Stimulated activated CD4-positive, alpha-beta T cell treated with anti-CD3 and anti-CD28 coated beads, Interleukin-12 subunit alpha, Interleukin-12 subunit beta, amount 100 ng/mL, for 48 hours (primary cell): ENCODE results near the gene RNF39.
"Not testable (repeated sequence)": the region's sequence is repeated elsewhere in the genome, so short reads cannot be mapped to it uniquely, and the experiment has no call there.

Experiments used
- DNase-seq, 3 donors: peaks; one replicate each; pipeline ENCODE4 v3.0.0-alpha.2; 2020; ENCODE audit warnings: low read depth in 2 of 3, low spot score in 1 of 3

RNF39 gene, protein sequence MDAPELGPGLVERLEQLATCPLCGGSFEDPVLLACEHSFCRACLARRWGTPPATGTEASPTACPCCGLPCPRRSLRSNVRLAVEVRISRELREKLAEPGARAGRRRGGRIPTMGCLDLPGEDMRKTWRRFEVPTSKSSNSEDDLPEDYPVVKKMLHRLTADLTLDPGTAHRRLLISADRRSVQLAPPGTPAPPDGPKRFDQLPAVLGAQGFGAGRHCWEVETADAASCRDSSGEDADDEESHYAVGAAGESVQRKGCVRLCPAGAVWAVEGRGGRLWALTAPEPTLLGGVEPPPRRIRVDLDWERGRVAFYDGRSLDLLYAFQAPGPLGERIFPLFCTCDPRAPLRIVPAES

DNA sequence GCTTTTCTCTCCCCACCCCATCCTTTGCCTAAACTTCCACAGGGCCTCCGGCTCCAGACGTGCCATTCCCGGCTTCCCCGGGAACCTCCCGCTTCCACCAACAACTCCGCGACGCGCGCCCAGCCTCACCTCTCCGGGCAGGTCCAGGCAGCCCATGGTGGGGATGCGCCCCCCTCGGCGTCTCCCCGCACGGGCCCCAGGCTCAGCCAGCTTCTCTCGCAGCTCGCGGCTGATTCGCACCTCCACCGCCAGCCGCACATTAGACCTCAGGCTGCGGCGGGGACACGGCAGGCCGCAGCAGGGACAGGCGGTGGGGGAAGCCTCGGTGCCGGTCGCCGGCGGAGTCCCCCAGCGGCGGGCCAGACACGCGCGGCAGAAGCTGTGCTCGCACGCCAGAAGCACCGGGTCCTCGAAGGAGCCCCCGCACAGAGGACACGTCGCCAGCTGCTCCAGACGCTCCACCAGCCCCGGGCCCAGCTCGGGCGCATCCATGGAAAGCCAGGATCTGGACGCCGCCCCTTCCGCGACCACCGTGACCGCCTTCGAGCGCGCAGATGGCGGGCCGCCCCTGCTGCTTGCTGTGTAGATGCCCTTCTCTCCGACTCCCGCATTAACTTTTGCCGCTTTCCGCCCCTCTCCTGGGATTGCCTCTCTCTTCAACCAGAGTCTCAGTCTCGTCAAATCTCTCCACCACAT lies at the start of gene RNF39:
Gene RNF39, minus strand, starts transcription at position 676 of the 696 bp plus-strand sequence. Its CDS starts 184 bp downstream, at position 492.
- DNase-seq = no peak

GRCh38 chr6:30122515-30122914 lies 46.9 kb upstream of the RNF39 start:
- DNase-seq = no peak

DNA sequence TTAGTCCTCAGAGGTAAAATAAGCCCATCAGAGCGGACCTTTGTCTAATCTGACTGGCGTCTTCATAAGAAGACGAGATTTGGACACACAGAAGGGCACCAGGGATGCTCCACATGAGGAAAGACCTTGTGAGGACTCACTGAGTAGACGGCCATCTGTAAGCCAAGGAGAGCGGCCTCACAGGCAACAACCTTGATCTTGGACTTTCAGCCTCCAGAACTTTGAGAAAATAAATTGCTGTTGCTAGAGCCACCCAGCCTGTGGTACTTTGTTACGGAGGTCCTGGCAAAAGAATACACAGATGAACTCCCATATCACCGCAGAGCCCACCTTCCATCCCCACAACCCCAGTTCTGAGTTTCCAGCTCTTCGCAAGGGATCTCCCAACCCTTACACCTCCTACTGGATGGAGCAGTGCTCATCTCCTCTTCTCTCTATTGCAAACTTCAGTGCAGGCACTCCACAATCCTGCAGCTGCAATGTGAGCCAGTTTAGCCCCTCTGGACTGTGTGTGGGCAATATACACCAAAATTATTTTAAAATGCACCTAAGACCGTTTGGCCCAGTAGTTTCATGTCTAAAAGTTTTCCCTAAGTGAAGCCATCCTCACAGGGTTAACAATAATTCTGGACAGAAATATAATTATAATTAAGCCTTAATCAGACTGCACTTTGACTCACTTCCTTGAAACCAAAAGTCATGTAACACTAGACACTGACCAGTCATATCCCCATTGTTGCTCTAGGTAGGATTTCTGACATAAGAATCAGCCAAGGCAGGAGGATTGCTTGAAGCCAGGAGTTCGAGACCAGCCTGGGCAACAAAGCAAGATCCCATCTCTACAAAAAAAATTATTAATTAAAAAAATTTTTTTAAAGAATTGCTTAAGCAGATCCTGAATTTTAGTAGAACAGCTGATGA lies 46.1 kb upstream of the RNF39 start:
- DNase-seq = no peak

DNA sequence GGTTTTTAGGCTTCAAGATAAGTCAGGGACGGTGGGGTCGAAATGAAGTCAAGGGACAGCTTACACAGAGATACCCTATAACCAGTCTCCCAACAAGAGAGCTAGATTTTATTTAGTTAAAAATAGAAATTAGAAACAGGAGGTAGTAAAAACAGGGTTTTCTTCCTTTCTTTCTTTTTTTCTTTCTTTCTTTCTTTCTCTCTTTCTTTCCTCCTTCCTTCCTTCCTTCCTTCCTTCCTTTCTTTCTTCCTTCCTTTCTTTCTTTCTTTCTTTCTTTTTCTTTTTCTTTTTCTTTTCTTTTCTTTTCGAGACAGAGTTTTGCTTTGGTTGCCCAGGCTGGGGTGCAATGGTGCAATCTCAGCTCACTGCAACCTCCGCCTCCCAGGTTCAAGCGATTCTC lies 43.1 kb upstream of the RNF39 start:
- DNase-seq = not testable (repeated sequence)

- no peak for DNase-seq
Observed at GRCh38 chr6:30116724-30117123, 41.2 kb upstream of the RNF39 start.

DNA sequence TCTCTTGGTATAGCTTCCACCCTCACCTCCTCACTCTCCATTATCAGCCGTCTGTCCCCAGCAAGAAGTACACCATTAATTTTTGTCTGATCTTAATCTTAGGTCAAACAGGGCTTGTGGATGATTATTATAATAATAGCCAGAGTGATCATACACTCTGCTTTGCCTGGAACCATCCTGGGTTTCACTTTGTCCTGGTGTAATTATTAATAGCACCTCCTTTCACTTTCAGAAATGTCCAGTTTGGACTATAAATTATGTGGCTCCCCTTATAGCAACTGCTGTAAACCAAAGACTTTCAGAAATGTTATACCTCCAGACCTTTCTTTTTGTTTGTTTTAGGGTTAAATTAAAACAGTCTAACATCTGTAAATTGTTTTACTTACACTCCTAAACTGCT lies 38.3 kb upstream of the RNF39 start:
- DNase-seq = no peak

DNA sequence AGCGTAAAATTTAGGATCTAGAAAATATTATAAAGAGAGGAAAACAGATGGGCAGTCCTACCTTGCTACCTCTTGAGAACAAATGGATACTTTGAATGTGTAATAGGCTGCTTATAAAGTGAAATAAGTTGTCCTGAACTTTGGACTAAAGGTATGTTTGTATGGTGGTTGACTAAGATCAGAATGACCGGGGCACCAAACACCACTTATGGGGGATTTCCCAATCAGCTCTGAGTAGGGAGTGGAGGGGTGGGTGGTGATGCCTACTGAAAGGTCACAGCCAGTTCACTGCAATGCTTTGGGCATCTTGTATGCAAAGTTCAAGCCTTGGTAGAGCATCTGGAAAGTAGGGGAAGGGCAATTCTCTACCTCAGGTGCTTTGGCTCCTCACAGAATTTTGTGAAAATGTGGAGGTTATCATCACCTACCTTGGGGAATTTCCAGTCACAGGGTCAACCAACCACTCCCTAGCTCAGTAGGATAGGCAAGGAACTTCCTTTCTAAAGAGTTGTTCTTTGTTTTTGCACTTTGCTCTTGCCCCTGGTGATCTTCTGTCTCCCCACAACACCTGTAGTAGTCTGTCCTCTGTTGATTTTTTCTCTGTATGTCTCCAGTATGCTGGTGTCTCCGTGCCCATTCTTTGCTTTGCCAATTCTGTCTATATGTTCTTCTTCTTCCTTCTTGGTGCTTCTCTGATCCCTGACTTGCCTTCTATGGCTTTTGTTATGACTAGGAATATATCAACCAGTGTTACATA lies 37.6 kb upstream of the RNF39 start, which contains the start of gene TRIM31:
Gene TRIM31, minus strand, starts transcription at position 88 of the 757 bp plus-strand sequence. CDS start 285 bp downstream, outside the sequence.
- no peak for DNase-seq

- DNase-seq = no peak
Observed at GRCh38 chr6:30112402-30112994, 36.9 kb upstream of the RNF39 start.

DNA sequence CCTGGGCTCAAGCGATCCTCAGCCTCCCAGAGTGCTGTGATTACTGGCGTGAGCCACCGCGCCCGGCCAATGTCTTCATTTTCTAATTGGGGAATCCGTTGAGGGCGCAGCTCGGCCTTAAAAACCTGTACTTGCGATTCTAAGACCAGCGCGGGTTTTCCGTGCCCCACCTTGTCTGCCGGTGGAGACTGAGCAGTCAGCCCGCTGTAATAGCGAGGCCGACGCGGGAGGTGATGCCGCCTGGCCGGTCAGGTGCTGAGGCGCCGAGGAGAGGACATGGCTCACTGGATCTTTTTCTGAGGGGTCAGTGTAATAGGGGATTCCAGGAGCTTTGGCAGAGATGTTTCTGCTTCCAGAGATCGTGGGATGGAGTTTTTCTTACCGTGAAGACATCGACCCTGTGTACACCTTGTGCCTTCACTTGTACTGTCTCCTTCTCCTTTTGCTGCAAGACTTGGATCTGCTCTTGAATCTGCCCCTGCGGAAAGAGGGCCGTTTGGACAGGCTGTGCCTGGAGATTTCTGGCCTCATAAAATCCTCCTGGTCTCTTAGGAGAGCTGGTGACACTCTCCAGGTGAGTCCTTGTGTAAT lies 35.8 kb upstream of the RNF39 start:
- DNase-seq = no peak

DNA sequence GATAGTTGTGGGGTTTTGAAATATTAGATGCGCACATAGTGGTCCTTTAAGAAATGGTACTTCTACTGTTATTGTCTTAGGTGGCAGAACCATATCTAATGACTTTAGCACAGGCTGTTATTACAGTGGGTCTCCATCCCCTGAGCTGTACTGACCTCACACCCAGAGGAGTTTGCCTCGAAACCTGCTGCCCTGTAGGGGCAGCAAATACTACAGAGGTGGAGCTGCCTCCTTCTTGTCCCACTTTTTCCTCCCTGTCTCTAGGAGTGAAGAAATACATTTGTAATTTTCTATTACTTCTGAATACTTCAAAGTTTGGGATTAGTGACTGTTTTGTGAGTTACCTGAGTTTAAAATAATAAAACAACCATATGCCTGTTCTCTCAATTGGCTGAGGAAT lies 29.1 kb upstream of the RNF39 start:
- DNase-seq = no peak

DNA sequence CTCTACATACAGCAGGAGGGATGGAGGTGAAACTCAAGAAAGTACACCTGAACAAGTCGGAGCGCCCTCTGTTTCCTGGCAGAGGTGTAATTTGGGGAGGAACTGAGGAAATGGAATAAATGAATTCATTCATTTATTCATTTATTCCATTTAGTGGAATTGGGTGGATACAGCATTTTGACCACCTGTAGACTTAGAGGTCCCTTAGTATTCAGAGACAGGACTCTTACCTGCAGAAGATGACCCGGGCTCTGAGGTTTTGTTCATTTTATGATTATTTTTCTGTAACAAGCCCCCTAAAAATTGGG lies 28.3 kb upstream of the RNF39 start:
- no peak for DNase-seq

DNA sequence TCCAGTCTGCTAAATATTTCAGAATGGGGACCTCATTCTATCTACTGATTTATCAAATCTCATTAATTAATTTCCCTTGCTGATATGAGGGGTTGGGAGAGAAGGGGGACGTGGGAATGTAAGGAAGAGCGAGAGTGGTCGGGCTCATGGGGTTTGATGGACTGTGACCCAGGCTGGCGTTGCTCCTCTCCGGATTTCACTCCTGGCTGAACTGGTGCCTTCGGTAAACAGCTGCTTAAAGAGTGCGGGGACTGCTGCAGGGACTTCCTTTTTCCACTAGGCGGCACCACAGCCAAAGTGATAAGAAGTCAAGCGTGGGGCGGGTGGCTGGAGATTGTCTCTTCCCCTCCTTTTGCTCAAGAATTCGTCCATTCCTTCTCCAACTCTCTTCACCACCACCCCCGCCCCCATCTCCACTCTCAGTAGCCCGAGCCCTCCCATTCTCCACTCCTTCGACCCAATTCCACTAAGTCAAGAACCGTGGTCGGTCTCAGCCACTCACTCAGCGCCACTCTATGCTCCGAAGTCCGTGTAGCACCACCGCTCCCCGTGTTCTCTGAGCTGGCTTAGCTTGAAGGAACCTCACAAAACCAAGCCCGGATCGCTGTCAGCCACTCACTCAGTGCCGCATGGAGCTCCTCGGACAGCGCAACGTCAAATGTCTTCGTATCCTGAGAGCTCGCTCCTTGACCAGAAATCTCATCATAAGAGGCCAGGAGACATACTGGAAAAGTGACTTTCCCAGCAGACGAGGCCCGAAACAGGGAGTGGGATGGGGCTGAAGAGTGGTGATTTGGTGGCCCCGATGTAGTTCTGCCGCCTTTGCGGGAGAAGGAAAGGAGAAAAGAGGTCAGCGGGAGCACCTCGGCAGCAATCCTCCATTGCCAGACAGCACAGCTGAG lies 27.7 kb upstream of the RNF39 start:
- peak; percentile 75 to 87 (median 77) for DNase-seq

DNA sequence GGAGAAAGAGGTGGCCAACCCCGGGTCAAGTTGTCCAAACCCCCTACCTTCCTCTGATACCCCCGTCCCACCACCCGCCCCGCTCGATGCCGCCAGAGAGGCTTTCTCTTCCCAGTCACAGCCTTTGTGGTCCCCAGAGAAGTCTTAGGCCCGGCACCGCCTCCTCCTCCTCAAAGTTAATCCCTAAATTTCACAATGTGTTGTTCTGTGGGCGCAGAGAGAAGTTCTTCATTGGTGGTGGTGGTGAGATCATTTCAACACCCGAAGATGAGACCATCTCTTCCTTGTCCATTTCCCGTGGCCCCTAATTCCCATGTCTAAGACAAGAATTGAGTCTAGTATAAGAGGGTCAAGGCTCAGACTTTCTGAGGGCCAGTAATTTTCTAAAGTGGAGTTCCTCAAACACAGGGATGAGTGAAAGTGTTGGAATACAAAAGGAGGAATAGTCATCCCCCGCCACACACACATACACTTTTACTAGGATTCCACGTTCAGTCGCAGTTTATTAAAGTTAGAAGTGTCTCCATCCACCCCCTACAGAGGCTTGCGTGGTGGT lies 26.9 kb upstream of the RNF39 start:
- no peak for DNase-seq

DNA sequence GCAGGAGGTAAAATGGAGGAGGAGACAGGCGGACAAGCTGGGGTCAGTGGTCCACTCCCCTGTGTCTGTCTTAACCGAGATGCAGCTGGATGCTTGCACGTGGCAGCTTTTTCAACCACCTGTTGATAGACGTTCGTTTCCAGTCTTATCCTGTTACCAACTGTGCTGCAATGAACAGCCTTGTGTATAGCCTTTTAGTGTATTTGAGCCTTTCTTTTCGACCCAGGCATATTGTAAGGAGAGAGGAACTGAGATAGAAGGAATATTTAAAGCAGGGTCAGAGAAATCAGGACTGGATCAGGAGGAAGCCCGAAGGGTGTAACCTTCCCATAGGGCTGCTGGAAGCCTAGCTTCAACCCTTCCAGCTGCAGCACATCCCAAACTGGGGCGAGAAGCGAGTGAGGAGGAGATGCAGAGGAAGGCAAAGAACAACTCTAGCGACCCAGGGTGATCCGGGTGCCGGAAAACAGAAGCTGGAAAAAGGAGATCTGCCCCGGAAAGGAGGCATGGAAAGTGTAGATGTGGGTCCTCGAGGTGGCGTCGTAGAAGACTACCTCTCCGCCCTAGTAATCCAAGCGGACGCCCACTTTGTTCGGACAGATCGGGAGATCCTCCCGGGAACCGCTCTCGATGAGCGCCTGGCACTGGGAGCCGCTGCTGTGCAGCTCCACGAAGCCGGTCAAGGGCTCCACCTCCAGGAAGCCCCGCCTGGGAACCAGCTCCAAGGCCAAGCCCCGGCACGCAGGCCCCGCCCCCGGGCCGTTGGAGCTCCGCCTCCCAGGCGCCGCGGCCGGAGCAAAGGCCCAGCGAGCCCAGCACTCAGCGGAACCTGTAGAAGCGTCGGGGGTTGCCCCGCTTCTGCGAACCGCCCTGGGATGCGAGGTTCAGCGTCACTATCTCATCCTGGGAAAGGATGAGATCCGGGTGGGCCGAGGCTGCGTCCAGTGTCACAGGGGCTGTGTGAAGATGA lies 26.2 kb upstream of the RNF39 start:
- peak; percentile 38 to 78 (median 53) for DNase-seq

DNA sequence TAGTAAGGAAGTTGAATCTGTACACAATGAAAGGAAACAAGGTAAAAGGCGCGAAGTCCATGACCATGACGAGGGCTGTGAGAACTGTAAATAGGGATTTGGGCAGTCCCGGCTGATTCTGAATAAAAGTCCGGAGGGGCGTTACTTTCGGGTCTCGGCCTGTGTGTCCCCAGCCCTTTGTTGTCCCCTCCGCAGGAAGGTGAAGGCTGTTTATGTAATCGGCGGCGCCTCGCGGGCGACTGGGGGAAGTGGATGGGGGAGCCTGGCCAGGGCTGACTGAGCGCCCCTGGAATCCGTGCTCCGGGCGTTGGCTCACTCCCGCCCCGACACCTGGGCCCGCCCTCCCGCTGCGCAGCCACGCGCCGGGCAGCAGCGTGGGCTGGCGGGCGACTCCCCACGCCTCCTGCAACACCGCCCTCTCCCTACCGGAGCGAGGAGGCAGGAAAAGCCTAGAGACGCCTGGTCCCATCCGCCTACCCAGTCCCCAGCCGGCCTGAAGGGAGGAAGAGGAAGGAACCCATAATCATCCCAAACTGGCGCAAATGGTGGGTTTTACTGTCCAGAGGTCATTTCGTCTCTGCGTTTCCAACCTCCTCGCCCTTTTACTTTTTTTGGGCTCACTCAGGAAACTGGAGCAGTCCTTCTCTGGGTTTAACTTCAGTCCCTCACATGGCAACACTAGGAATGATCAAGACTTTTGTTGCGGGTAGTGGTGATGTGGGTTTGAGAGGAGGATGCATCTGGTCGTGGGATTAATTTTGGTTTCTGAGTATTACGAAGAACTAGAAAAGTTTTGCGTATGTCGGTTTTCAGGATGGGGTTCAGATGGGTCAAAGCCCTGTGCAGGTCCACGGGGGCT lies 25.2 kb upstream of the RNF39 start:
- no peak for DNase-seq

GRCh38 chr6:30100154-30100553 lies 24.6 kb upstream of the RNF39 start:
- DNase-seq = no peak
